Activated CD8-positive, alpha-beta memory T cell treated with anti-CD3 and anti-CD28 coated beads for 36 hours (primary cell): Measurements from ENCODE around the gene MBL2. TPM values are rescaled to one million over a fixed set of nuclear protein-coding genes. Genes with fewer than 3 reads are reported as not detected.

Experiments
- CTCF ChIA-PET: fragments of 350-600 bp; sonication (Branson Sonifier 250); formaldehyde crosslinking; loops from one replicate; lab custom pipeline; 2021; ENCODE audit warnings: antibody characterized with exemption; lab: Charles Lee
- POLR2A ChIA-PET: fragments of 350-600 bp; sonication (Branson Sonifier 250); formaldehyde crosslinking; loops from one replicate; lab custom pipeline; 2021; ENCODE audit warnings: antibody characterized with exemption; lab: Charles Lee
- total RNA-seq, 2 experiments: library from RNA; stranded (reverse); gene quantifications; one replicate each; pipeline ENCODE4 v1.2.3, GENCODE V29; 2021

MBL2 gene
- total RNA-seq, 2 experiments from 2014 or later, result not detected

DNA sequence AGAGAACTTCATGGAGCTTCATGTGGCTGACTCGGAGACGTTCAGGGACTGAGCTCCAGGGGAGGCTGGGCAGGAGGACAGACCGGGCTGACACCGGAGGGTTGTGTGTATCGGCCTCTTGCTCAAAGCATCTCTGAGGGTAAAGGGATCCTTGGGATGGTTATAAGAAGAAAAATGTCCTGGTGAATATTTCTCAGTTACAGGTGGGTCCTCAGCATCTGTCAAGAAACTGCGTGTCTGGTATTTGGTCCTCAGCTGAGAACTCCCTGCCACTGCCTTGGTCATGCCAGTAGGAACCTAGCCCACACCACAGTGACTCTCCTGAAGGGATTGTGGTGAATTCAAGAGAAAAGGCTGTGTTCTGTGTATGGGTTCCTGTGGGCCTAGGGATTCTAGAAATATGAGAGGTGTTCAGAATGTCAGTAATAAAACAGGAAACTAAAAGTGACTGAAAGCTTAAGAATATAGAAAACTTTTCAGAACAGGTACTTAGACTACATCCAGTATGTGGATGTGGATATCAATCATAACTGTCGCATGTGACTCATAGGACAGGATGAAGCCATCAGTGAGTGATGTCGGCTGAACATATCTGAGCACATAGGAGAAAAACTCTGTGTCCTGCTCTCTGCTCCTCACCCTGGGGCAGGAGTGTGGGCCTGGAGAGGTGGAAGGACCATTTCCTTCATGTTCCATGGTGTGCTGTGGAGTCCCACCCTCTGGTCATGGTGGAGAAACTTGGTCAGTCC lies 28.4 kb downstream of the MBL2 start:
- POLR2A ChIA-PET, result no interaction called here
- CTCF ChIA-PET, result no interaction called here

- ChIA-PET CTCF (no interaction called here), POLR2A (no interaction called here)
Measured at GRCh38 chr10:52742731-52743130, 29.9 kb downstream of the MBL2 start.

GRCh38 chr10:52741851-52742250 lies 30.7 kb downstream of the MBL2 start:
- CTCF ChIA-PET, result interaction anchor here (0.7 kb wide), 1 partner anchor 77 kb away, joined by 3 read pairs; no protein-coding TSS in a partner anchor
- POLR2A ChIA-PET, result no interaction called here

GRCh38 chr10:52740913-52741675 lies 31.5 kb downstream of the MBL2 start:
- ChIA-PET POLR2A (no interaction called here), CTCF (interaction anchor here (0.7 kb wide), 1 partner anchor 78 kb away, joined by 3 read pairs; no protein-coding TSS in a partner anchor)

GRCh38 chr10:52740155-52740549 lies 32.4 kb downstream of the MBL2 start:
- CTCF ChIA-PET, result no interaction called here
- POLR2A ChIA-PET, result no interaction called here

- CTCF ChIA-PET, result no interaction called here
- POLR2A ChIA-PET, result no interaction called here
Measured at GRCh38 chr10:52739380-52740154, 33.0 kb downstream of the MBL2 start.

DNA sequence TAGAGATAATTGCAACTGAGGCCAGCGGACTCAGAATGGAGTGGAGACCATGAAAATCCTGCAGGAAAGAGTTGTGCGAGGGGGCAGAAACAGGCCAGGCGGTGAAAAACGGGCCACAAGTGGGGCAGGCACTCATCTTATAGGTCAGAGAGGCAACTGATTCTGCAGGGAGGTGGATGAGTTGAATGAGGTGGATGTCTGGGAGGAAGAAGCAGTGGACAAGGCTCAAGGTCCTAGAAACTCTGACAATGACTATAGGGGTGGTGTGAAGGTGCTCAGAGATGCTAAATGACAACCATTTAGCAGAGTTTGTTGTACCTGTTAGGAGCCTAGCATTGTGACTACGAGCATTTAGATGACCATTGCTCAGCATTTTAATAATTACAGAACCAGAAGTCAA lies 33.6 kb downstream of the MBL2 start:
- POLR2A ChIA-PET, result no interaction called here
- CTCF ChIA-PET, result no interaction called here

DNA sequence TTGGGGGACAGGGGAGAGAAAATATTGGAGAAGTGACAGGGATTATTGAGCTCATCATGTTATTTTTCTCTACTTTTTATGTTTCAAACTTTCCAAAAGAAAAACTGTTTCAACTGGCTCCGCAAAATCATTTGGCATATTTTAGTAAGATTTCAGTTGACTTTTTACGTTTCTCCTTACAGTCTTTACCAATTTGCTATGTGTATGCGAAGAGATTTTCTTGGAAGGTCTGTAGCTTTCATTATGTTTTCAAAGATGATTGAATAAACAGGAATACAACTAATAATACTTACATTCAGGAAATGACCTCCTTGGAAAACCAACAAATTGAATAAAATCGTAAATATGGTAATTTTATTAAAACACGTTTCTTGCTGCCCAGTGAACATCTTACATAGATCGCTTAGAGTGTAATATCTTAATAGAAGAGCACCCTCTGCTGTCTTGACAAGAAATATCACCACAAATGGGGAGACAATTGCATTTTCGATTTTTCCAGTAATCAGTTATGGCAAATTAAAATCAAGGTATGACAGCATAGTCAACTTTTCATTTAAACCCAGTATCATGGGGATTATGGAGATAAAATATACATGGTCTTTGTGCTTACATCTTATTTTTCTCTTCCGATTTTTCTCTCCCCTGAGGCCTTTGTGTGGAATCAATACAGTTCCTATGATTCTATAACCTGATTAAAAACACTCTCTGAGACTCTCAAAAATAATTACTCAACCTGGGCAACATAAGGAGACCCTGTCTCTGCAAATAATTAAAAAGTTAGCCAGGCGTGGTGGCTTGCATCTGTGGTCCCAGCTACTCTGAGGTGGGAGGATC lies 43.1 kb downstream of the MBL2 start:
- POLR2A ChIA-PET, result no interaction called here

GRCh38 chr10:52720018-52720417 lies 52.6 kb downstream of the MBL2 start:
- CTCF ChIA-PET, result no interaction called here
- POLR2A ChIA-PET, result no interaction called here

More for the DNA sequence above, 43.1 kb downstream of the MBL2 start:
- CTCF ChIA-PET, result no interaction called here
